ENCODE data around the gene GAL3ST2.
"Not testable (repeated sequence)": the region's sequence is repeated elsewhere in the genome, so short reads cannot be mapped to it uniquely, and the experiment has no call there.

GAL3ST2 gene

GRCh38 chr2:241748468-241749256 lies 28.0 kb upstream of the GAL3ST2 start:
- no peak for FAIRE-seq

- no peak for FAIRE-seq
Measured at GRCh38 chr2:241750076-241750840, 26.4 kb upstream of the GAL3ST2 start.

DNA sequence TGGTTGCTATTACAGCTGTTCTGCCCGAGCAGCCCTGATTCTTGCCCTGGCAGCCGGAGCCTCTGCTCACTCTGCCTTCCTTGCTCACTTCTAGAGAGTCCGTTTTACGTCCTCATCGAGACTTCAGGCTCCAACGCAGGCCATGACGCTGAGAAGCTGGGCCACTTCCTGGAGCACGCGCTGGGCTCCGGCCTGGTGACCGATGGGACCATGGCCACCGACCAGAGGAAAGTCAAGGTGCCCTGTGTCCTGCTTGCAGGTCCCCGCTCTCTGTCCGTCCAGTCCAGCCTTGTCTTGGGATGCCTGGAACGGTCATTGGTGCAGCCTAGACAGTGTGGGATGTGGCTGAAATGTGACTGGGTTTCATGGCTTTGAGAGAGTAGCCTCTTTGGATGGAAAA lies 25.5 kb upstream of the GAL3ST2 start:
- FAIRE-seq = no peak

DNA sequence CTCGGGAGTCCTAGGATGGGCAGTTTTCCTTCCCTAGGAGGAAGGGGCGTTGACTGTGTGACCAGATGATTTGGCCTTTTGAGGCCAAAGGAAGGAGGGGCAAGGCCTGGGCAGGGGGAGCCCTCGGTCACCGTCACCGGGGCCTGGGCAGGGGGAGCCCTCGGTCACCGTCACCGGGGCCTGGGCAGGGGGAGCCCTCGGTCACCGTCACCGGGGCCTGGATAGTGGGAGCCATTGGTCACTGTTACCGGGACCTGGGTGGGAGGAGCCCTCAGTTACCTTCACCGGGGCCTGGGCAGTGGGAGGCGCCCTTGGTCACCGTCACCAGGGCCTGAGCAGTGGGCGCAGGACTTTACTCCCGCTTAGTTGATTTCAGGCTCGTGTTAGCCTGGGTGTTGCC lies 24.8 kb upstream of the GAL3ST2 start:
- FAIRE-seq = no peak

DNA sequence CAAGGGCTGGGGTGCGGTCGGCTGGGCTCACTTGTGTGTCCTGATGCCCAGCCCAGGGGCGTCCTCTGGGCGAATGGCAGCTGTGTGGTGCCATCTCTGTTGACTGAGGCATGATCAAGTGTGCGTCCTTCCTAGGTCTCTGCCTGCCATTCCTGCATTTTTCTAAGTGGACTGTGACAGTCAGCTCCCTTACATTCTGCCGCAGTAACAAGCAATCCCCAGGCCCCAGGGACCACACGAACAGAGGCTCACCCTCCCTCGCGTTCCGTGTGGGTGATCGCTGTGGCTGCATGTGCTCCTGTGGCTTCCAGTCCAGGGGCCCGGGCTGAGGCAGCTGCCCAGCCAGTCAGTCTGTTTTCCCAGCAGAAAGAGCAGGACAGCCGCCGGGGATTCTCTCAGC lies 24.4 kb upstream of the GAL3ST2 start:
- no peak for FAIRE-seq

DNA sequence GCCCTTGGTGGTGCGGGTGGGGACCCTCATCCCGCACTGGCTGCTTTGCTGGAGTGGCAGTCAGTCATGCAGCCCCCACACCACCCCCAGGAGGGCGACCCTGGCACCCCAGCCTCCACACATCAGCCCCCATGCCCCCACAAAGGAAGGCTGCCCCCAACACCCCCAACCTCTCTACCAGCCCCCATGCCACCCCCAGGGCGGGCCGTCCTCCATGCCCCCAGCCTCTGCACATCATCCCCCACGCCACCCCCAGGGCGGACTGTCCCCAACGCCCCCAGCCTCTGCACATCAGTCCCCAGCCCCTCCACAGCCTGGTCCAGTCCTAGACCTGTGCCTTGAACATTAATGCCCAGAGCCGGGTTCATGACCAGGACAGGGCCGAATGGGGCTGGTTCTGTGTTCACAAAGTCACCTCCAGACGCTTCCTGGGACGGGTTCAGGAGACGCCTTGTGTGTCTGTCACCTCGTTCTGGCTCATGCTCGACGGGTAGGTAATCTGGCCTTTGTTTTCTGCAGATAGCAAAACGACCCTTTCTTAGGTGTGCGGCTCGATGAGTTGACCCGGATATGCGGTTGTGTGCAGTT lies 23.8 kb upstream of the GAL3ST2 start:
- no peak for FAIRE-seq

GRCh38 chr2:241753493-241753892 lies 23.1 kb upstream of the GAL3ST2 start:
- FAIRE-seq = no peak

DNA sequence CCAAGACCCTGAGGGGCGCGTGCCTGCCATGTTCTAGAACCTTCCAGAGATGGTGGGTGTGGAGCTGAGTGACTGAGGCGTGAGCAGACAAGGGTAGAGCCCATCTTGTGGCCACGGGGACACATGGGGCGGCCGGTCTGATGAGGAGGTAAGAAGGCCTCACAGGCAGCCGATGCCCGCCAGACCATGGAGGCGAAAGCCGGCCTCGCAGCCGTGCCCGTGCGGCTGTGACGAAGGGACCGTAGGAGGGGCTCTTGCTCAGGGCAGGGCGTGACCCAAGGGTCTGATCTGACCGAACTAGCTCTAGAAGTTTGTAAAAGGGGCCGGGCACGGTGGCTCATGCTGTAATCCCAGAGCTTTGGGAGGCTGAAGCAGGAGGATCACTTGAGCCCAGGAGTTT lies 22.6 kb upstream of the GAL3ST2 start:
- FAIRE-seq = no peak

DNA sequence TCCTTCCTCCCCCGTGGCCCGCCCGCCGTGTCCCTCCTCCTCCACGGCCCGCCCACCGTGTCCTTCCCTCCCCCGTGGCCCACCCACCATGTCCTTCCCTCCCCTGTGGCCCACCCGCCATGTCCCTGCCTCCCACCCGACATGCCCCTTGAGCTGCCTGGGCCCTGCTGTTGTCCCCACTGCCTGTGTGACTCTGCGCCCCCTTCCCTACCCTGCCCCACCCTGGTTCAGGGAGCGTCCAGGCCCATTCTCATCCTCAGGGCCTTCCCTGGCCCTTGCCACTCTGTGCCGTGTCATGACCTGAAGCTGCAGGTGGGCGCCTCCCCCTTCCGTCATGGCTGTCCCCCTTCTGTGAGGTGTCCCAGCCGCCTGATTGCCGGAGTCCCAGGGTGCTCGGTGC lies 21.5 kb upstream of the GAL3ST2 start:
- FAIRE-seq = no peak

- FAIRE-seq = no peak
Measured at GRCh38 chr2:241755777-241756176, 20.8 kb upstream of the GAL3ST2 start.

GRCh38 chr2:241759067-241759807 lies 17.4 kb upstream of the GAL3ST2 start:
- no peak for FAIRE-seq

DNA sequence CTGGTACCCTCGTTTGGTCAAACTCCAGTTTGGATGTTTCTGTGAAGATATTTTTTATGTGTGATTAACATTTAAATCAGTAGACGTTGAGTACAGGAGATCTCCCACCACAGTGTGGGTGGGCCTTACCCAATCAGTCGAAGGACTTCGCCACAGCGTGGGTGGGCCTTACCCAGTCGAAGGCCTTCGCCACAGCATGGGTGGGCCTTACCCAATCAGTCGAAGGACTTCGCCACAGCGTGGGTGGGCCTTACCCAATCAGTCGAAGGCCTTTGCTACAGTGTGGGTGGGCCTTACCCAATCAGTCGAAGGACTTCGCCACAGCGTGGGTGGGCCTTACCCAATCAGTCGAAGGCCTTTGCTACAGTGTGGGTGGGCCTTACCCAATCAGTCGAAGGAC lies 16.7 kb upstream of the GAL3ST2 start:
- not testable (repeated sequence) for FAIRE-seq

DNA sequence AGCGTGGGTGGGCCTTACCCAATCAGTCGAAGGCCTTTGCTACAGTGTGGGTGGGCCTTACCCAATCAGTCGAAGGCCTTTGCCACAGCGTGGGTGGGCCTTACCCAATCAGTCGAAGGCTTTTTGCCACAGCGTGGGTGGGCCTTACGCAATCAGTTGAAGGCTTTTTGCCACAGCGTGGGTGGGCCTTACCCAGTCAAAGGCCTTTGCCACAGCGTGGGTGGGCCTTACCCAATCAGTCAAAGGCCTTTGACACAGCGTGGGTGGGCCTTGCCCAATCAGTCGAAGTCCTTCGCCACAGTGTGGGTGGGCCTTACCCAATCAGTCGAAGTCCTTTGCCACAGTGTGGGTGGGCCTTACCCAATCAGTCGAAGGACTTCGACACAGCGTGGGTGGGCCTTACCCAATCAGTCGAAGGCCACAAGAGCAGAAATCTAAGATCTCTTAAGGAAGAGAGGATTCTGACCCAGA lies 16.3 kb upstream of the GAL3ST2 start:
- no peak for FAIRE-seq

- FAIRE-seq = no peak
Measured at GRCh38 chr2:241762321-241762932, 14.2 kb upstream of the GAL3ST2 start.

- FAIRE-seq = no peak
Measured at GRCh38 chr2:241762933-241763369, 13.7 kb upstream of the GAL3ST2 start.

GRCh38 chr2:241763551-241764274 lies 12.9 kb upstream of the GAL3ST2 start:
- FAIRE-seq = no peak

DNA sequence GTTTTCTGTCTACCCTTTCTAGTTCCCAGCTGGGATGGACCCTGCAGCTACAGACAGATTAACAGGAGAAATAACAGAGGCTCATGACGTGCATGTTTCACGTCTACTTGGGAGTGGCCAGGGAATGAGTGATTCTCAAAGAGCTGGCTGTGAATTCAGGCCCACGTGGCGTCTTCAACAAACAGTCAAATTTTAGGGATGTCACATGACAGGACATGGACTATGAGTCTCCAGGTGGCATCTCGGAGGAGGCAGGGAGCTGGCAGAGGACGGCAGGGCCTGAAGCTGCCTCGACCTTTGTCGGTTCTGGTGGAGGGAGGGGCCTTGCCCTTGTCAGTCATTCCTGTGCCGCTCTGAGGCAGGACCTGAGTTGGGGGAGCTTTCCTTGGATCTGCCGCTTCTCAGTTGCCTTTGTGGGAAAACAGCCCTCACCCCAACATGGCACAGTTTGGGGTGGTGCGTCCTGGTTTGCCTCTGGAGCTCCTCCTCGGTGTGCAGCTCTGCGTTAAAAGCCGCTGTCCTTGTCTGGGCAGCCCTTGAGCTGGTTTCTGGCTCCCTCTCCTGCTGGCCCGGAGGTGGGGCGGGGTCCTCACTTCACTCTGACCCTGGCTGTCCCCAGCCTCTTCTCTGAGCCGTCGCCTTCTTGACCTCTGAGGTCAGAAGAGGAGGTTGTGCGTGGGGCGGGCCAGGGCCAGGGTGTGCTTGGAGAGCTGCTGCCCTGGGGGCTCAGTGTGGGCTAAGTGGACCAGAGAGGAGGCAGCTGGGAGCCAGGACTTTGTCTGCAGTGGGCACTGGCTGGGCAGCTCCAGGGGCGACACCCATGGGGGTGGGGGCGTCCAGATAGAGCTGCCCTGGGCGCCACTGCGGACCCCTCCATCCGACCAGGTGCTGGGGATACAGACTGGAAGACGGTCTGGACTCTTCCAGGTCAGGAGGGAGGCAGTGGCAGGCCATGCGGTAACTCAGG lies 12.1 kb upstream of the GAL3ST2 start:
- no peak for FAIRE-seq

- FAIRE-seq = no peak
Measured at GRCh38 chr2:241767464-241768250, 9.0 kb upstream of the GAL3ST2 start.

GRCh38 chr2:241768251-241768711 lies 8.3 kb upstream of the GAL3ST2 start:
- no peak for FAIRE-seq

DNA sequence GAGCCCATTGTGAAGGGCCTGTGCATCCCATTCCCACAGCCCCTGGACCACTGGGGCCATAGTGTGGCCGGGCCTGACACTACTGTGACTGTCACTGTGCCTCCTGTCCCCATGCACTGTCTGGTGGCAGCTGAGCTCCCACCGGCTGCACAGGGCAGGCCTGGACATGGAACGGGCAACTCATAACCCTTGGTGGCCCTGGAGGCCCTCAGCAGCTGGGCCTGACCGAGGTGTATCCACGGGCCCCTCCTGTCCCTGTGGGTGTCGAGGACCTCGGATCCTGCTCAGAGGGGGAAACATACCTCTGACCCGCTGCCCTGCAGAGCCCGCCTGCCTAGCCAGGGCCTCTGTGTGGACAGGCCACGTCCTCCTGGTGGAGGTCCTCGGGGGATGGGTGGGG lies 7.8 kb upstream of the GAL3ST2 start:
- FAIRE-seq = no peak

All from islet of Langerhans (tissue), 1 donor.